ENCODE data around the gene TTI1.

Gene TTI1

GRCh38 chr20:37987602-37988290 is 45.5 kb downstream of the TTI1 start:
- no peak for DNase-seq (ENCODE audit: low read depth)

GRCh38 chr20:37986873-37987601 is 46.2 kb downstream of the TTI1 start:
- DNase-seq (ENCODE audit: low read depth): no peak

DNA sequence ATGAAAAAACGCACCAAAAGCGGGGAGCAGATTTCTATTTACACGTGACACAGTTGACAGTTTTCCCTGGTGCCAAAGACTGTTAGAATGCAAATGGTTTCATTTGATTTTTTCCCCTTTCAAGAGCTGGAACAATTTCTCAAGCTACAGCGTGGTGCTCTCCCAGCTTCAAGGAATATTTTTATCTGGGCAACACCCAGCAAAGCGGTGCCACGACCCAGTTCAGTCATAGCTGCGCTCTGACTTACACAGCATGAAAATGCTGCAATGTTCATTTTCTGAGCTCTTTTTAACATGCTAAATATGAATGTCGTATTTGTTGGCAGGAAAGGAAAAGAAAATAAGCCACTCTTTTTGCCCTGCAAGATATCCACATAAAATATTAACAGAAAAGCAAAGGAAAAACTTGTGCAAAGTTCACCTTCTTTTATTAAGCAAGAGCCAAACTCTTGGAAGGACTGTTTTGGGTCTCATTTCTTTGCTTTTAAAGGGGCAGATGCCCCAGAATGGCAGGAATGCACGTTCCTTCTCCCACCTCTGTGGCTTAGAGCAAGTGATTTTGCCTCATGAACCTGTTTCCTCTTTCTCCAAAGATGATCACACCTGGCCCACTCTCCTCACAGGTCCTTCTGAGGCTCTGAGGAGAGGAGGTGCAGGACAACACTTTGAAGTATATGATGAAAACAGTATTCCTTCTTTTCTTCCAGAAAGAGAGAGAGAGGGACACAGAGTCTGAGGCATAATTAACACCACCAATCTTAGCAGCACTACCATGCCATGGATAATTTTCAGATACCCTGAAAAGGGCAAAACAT is 47.0 kb downstream of the TTI1 start:
- DNase-seq (ENCODE audit: low read depth): no peak

DNA sequence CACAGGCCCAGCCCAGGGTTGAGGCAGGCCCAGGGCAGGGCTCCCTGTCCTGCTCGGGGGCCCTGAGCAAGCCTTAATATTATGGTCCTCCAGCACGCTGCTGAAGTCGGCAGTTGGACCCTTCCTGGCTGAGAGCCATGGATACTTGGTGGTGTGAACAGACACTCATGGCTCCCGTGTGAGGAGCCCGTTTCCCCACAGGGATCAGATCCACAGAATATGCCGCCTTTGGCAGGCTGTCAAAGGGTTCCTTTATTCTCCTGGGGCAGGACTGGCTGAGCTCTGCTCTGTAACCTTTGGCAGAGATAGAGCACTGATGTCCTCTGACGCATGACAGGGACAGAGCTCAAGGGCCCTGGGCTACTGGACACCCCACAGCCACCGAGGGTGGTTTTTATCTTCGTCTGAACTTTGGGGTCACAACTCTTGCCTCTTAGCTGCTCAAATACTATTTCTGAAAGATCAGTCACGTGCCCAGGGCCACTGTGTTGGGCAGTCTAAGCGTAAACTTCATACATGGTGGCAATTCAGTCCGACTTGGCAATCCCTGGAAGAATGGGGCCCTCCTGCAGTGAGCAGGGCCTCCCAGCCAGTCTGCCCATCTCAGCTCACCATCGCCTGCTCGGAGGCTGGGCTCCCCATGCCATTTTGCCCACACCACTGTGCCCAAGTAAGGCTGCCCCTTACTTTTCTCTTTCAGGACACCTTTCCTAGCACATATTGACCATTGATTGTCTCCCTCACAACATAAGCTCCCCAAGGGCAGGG is 49.1 kb downstream of the TTI1 start:
- DNase-seq (ENCODE audit: low read depth): no peak

- no peak for DNase-seq (ENCODE audit: low read depth)
Observed at GRCh38 chr20:37983286-37983685, 50.0 kb downstream of the TTI1 start.

DNA sequence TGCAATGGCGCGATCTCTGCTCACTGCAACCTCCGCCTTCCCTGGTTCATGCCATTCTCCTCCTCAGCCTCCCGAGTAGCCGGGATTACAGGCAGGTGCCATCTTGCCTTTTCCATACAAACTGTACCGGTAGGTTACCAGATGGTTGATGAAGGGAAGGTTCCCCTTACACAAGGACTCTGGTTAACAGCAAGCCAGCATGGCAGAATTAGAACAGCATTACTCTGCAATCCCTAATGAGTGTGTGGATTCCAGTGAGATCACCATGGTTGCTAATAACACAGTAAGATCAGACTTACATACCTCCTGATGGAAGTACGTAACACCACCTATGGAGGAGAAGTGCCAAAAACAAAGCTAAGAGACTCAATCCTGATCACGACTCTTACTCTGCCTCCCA is 51.7 kb downstream of the TTI1 start:
- no peak for DNase-seq (ENCODE audit: low read depth)

- DNase-seq (ENCODE audit: low read depth): no peak
Observed at GRCh38 chr20:37980876-37981275, 52.4 kb downstream of the TTI1 start.

- no peak for DNase-seq (ENCODE audit: low read depth)
Observed at GRCh38 chr20:37980383-37980782, 52.9 kb downstream of the TTI1 start.

GRCh38 chr20:37979021-37979985 is 54.0 kb downstream of the TTI1 start:
- no peak for DNase-seq (ENCODE audit: low read depth)

DNA sequence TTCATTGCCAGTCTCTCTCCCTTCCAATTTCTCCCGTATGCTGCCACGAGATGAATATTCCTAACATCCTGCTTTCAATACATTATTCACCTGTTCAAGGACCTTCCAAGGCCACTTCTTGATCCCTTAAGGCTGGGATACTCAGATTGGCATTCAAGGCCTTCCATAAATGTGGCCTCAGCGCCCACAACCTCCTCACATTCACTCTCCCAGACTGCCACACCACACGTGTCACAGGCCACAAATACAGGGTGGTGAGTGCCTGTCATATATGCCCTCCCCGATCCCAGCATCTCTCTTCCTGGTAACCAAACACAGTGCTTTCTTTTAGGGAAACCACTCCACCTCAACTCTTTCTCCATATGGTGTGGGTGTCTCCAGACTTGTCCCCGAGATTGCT is 55.5 kb downstream of the TTI1 start:
- no peak for DNase-seq (ENCODE audit: low read depth)

GRCh38 chr20:37977338-37977737 is 55.9 kb downstream of the TTI1 start:
- no peak for DNase-seq (ENCODE audit: low read depth)

DNA sequence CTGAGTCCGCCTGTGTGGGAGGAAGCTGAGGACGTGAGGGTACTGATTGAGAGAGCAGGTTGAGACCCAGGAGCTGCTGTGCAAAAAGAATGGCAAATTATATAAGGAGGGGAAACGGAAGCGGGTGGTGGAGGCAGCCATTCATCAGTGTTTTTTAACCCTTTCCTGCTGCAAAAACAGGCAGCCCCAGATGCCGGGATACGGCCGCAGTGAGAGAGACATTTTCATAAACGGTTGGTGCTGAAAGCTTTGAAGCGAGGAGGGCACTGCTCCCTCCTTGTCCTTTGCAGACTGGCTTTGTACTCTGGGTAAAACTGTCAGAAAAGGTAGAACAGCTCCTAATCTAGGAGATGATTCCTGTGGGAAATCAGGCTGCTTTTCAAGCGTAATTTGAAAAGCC is 56.4 kb downstream of the TTI1 start:
- DNase-seq (ENCODE audit: low read depth): no peak

- no peak for DNase-seq (ENCODE audit: low read depth)
Observed at GRCh38 chr20:37973059-37973910, 60.0 kb downstream of the TTI1 start.

GRCh38 chr20:37972256-37973058 is 60.8 kb downstream of the TTI1 start:
- DNase-seq (ENCODE audit: low read depth): no peak

DNA sequence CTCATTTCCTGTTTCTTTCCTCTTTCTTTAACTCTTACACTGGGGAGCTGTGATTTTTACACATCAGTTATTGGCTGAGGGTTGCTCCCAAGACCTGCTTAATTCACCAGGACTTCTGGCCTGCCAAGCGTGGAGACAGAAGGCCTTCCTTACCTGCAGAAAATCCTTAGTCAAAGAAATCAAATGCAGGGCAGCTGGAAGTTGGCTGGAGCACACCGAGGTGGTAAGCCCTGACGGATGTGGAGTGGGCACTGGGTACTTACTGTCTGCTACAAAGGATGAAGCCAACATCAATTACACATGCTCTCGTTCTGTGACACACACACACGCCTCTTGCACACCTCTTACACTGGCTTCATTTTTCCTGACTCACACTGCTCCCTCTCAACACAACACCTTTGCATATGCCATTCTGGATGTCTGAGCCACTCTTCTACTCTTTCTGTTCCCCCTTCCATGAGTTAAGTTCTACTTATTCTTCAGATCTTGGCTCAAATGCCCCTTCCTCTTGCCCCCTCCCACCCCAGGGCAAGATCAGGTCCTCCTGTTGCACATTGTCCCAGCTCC is 61.6 kb downstream of the TTI1 start:
- DNase-seq (ENCODE audit: low read depth): no peak

- no peak for DNase-seq (ENCODE audit: low read depth)
Observed at GRCh38 chr20:37970856-37971245, 62.4 kb downstream of the TTI1 start.

DNA sequence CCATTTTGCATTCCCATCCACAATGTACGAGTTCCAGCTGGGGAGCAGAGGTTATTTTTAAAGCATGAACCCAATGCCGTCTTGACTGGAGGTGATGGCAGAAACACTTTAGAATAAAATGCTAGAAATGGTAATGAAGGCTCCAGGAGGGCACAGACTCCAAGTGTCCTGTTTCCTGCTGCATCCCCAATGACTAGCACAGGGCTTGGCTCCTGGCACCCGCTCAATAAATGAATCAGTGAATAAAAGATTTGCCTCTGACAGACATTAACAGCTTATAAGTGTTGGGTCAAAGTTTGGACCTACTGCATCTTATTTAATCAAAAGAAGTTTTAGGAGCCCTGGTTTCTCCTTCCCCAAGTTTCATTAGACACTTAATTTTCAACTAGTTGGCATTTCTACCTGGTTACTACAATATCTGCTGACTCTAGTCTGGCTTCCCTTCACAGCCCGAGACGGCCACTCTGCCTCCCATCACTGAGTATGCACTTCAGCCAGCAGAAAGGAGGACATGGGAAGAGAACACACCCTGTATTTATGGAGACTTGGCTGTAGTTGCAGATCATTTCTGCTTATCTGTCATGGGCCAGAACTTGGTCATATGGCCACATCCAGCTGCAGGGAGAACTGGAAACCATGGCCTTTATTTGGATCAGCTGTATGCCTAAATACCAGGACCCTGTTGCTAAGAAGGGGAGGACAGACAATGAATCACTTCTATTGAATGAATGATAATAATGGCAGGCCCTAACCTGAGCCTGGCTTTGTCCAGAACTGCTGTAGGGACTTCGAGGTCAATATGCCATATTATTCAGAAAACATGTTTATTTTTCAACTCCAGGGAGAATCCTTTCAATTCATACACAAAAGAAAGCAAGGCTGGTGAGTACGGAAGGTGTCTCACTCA is 63.1 kb downstream of the TTI1 start:
- DNase-seq (ENCODE audit: low read depth): no peak
